H1 (cell line): ENCODE measurements around the gene TBX15. TPM values are rescaled to one million over a fixed set of nuclear protein-coding genes. Genes with fewer than 3 reads are reported as not detected.

Source experiments
- CTCF ChIA-PET: fragments of 300-600 bp; sonication (Branson Sonifier 250); formaldehyde crosslinking; loops from one replicate; lab custom pipeline; 2021; ENCODE audit not compliant: partially characterized antibody; lab: Charles Lee
- POLR2A ChIA-PET: fragments of 300-600 bp; sonication (Branson Sonifier 250); formaldehyde crosslinking; loops from one replicate; lab custom pipeline; 2021; ENCODE audit warnings: inconsistent platforms; ENCODE audit not compliant: partially characterized antibody; lab: Charles Lee
- DNase-seq, 2 experiments: peaks; one replicate each; pipeline versions ENCODE4 v3.0.0 to v3.0.0-alpha.2; 2010 to 2022; ENCODE audit warnings: low spot score in 2 of 2, low read depth in 1 of 2, mixed read lengths in 1 of 2
- FAIRE-seq: peaks from 2 replicates; lab custom pipeline; 2011; peaks lifted over from hg19 to GRCh38; lab: Jason Lieb, UNC
- H2AFZ ChIP-seq: 2 replicates; pipeline ENCODE4 v1.8.1; 2012; ENCODE audit warnings: low read length, inconsistent platforms
- H2AK5ac ChIP-seq: 2 replicates; pipeline ENCODE4 v1.6.1; 2013; ENCODE audit warnings: low read depth, low read length
- H2BK120ac ChIP-seq: replicated peaks from 2 replicates; pipeline ENCODE3; 2013; ENCODE audit warnings: low read depth, low read length, inconsistent platforms
- H2BK12ac ChIP-seq: 2 replicates; pipeline ENCODE4 v1.6.1; 2013; ENCODE audit warnings: low read depth, low read length
- H2BK15ac ChIP-seq: 2 replicates; pipeline ENCODE4 v1.6.1; 2013; ENCODE audit warnings: low read length
- H2BK20ac ChIP-seq: 2 replicates; pipeline ENCODE4 v1.6.1; 2013; ENCODE audit warnings: low read length
- H2BK5ac ChIP-seq: 2 replicates; pipeline ENCODE4 v1.6.1; 2013; ENCODE audit warnings: low read depth, low read length
- H3K14ac ChIP-seq: 2 replicates; pipeline ENCODE4 v1.6.1; 2013; ENCODE audit warnings: inconsistent platforms; ENCODE audit not compliant: insufficient read length
- H3K18ac ChIP-seq: 2 replicates; pipeline ENCODE4 v1.6.1; 2013; ENCODE audit warnings: low read length; ENCODE audit errors: extremely low read depth
- H3K23ac ChIP-seq: 2 replicates; pipeline ENCODE4 v1.6.1; 2013; ENCODE audit warnings: inconsistent platforms; ENCODE audit not compliant: insufficient read length
- H3K23me2 ChIP-seq: 2 replicates; pipeline ENCODE4 v1.6.1; 2013; ENCODE audit warnings: low read depth, low read length
- H3K27ac ChIP-seq: 2 replicates; pipeline ENCODE4 v1.6.1; 2011; ENCODE audit warnings: low read depth, low read length, inconsistent platforms
- H3K27me3 ChIP-seq, 4 experiments: replicated peaks in 1 of 4; 1 replicate in 1 of 4; 2 replicates in 3 of 4; pipeline versions ENCODE4 v1.6.1 to v1.8.1; 2011 to 2013; ENCODE audit warnings: low read length in 3 of 4, mild to moderate bottlenecking in 3 of 4, inconsistent platforms in 2 of 4, mixed read lengths in 2 of 4, moderate library complexity in 1 of 4; ENCODE audit not compliant: control insufficient read depth in 3 of 4, insufficient read depth in 3 of 4; ENCODE audit errors: extremely low read depth in 1 of 4
- H3K36me3 ChIP-seq, 4 experiments: 2 replicates each; pipeline versions ENCODE4 v1.6.1 to v1.8.1; 2011 to 2013; ENCODE audit warnings: mild to moderate bottlenecking in 4 of 4, low read length in 3 of 4, moderate library complexity in 2 of 4, control low read depth in 1 of 4, inconsistent platforms in 1 of 4; ENCODE audit not compliant: insufficient read depth in 4 of 4, control insufficient read depth in 2 of 4
- H3K4ac ChIP-seq: replicated peaks from 2 replicates; pipeline ENCODE3; 2013; ENCODE audit warnings: low read length, low read depth, mixed read lengths, inconsistent platforms; ENCODE audit not compliant: insufficient read length
- H3K4me1 ChIP-seq, 4 experiments: replicated peaks in 1 of 4; 1 replicate in 1 of 4; 2 replicates in 3 of 4; pipeline versions ENCODE4 v1.6.1 to v1.8.1; 2011 to 2013; ENCODE audit warnings: low read length in 3 of 4, inconsistent platforms in 2 of 4, mixed read lengths in 1 of 4; ENCODE audit not compliant: insufficient read depth in 4 of 4, control insufficient read depth in 3 of 4
- H3K4me2 ChIP-seq, 2 experiments: 2 replicates each; pipeline versions ENCODE4 v1.6.1 to v1.8.1; 2011 to 2013; ENCODE audit warnings: low read depth in 2 of 2, low read length in 2 of 2, control low read depth in 1 of 2, inconsistent platforms in 1 of 2, mild to moderate bottlenecking in 1 of 2; ENCODE audit not compliant: insufficient read depth in 1 of 2
- H3K4me3 ChIP-seq, 4 experiments: fragments of 200-600, 300-600 bp in 1 of 4; sonication (generic), shearing (Covaris generic), sonication (Bioruptor Twin) in 1 of 4; 2 replicates each; pipeline versions ENCODE4 v1.5.1 to v1.8.1; 2011 to 2016; ENCODE audit warnings: low read length in 4 of 4, low read depth in 3 of 4, control low read depth in 2 of 4, inconsistent platforms in 2 of 4, mild to moderate bottlenecking in 2 of 4, mixed read lengths in 1 of 4, moderate library complexity in 1 of 4; ENCODE audit not compliant: insufficient read depth in 2 of 4; ENCODE audit errors: extremely low read depth in 1 of 4
- H3K56ac ChIP-seq: replicated peaks from 2 replicates; pipeline ENCODE3; 2013; ENCODE audit warnings: low read depth, mild to moderate bottlenecking, mixed read lengths, low read length, inconsistent platforms; ENCODE audit not compliant: insufficient read length
- H3K79me1 ChIP-seq: 2 replicates; pipeline ENCODE4 v1.6.1; 2013; ENCODE audit warnings: low read depth, low read length, control low read depth
- H3K79me2 ChIP-seq, 2 experiments: 2 replicates each; pipeline versions ENCODE4 v1.6.1 to v1.8.1; 2012 to 2013; ENCODE audit warnings: low read length in 2 of 2, mild to moderate bottlenecking in 2 of 2, inconsistent platforms in 1 of 2; ENCODE audit not compliant: insufficient read depth in 2 of 2, control insufficient read depth in 1 of 2
- H3K9ac ChIP-seq, 4 experiments: replicated peaks in 1 of 4; 1 replicate in 1 of 4; 2 replicates in 3 of 4; pipeline versions ENCODE4 v1.6.1 to v1.8.1; 2011 to 2013; ENCODE audit warnings: low read depth in 3 of 4, low read length in 3 of 4, control low read depth in 2 of 4, mild to moderate bottlenecking in 2 of 4, moderate library complexity in 2 of 4, inconsistent platforms in 1 of 4; ENCODE audit errors: extremely low read depth in 1 of 4
- H3K9me3 ChIP-seq, 2 experiments: 2 replicates each; pipeline versions ENCODE4 v1.6.1 to v1.8.1; 2012 to 2013; ENCODE audit warnings: mild to moderate bottlenecking in 2 of 2, moderate library complexity in 2 of 2, control low read depth in 1 of 2, inconsistent platforms in 1 of 2, low read depth in 1 of 2, low read length in 1 of 2, mixed read lengths in 1 of 2; ENCODE audit not compliant: insufficient read depth in 2 of 2
- H4K20me1 ChIP-seq, 2 experiments: replicated peaks in 1 of 2; 2 replicates each; pipeline versions ENCODE3 to v1.8.1; 2011 to 2013; ENCODE audit warnings: inconsistent platforms in 2 of 2, low read length in 2 of 2, mild to moderate bottlenecking in 1 of 2; ENCODE audit not compliant: insufficient read depth in 2 of 2, control insufficient read depth in 1 of 2
- H4K5ac ChIP-seq: 2 replicates; pipeline ENCODE4 v1.6.1; 2013; ENCODE audit warnings: low read length, low read depth, mixed read lengths, inconsistent platforms; ENCODE audit not compliant: insufficient read length
- H4K8ac ChIP-seq: 2 replicates; pipeline ENCODE4 v1.8.0; 2013; ENCODE audit warnings: mild to moderate bottlenecking, moderate library complexity, low read length, inconsistent platforms; ENCODE audit not compliant: insufficient read depth; ENCODE audit errors: extremely low read depth
- H4K91ac ChIP-seq: replicated peaks from 2 replicates; pipeline ENCODE3; 2013; ENCODE audit warnings: low read length, mixed read lengths, inconsistent platforms; ENCODE audit not compliant: insufficient read length
- BACH1 ChIP-seq: IDR thresholded peaks from 2 replicates; pipeline ENCODE4 v1.6.1; 2012; ENCODE audit warnings: low read length, improper control_type of control experiment
- CTCF ChIP-seq, 3 experiments: IDR thresholded peaks; 1 replicate in 2 of 3; 2 replicates in 1 of 3; pipeline versions ENCODE4 v1.5.1 to v1.6.1; 2011; ENCODE audit warnings: low read length in 3 of 3, mild to moderate bottlenecking in 3 of 3, inconsistent platforms in 2 of 3, low read depth in 1 of 3, moderate library complexity in 1 of 3; ENCODE audit not compliant: insufficient read depth in 1 of 3; ENCODE audit errors: control extremely low read depth in 1 of 3
- EZH2 ChIP-seq: fragments of 200-600 bp; sonication (generic); IDR thresholded peaks from 2 replicates; pipeline ENCODE4 v1.7.1; 2012; ENCODE audit warnings: low read depth, mild to moderate bottlenecking, moderate library complexity, low read length, inconsistent platforms; ENCODE audit not compliant: severe bottlenecking
- NANOG ChIP-seq: IDR thresholded peaks from 2 replicates; pipeline ENCODE4 v1.6.1; 2011; ENCODE audit warnings: low read length, low read depth, mild to moderate bottlenecking, inconsistent platforms; ENCODE audit not compliant: insufficient read depth, poor library complexity, severe bottlenecking
- POLR2AphosphoS5 ChIP-seq: IDR thresholded peaks from 2 replicates; pipeline ENCODE4 v1.6.1; 2011; ENCODE audit warnings: low read depth, low read length
- RAD21 ChIP-seq, 2 experiments: IDR thresholded peaks in 1 of 2; conservative IDR thresholded peaks in 1 of 2; 2 replicates each; pipeline ENCODE4 v1.6.1; 2011; ENCODE audit warnings: low read depth in 2 of 2, low read length in 2 of 2, improper control_type of control experiment in 1 of 2, inconsistent platforms in 1 of 2, mild to moderate bottlenecking in 1 of 2, moderate library complexity in 1 of 2
- SIN3A ChIP-seq, 2 experiments: IDR thresholded peaks in 1 of 2; conservative IDR thresholded peaks in 1 of 2; 2 replicates each; pipeline ENCODE4 v1.6.1; 2011 to 2012; ENCODE audit warnings: low read length in 2 of 2, improper control_type of control experiment in 1 of 2, low read depth in 1 of 2, mild to moderate bottlenecking in 1 of 2
- SRF ChIP-seq: IDR thresholded peaks from 2 replicates; pipeline ENCODE4 v1.6.1; 2011; ENCODE audit warnings: mild to moderate bottlenecking, low read depth, low read length, moderate library complexity
- SUZ12 ChIP-seq: fragments of 200-600 bp; sonication (generic); IDR thresholded peaks from 2 replicates; pipeline ENCODE4 v1.6.1; 2012; ENCODE audit warnings: mild to moderate bottlenecking, inconsistent platforms, low read length, moderate library complexity, mixed read lengths
- WGBS, 2 experiments: shearing (Covaris generic) in 1 of 2; methylation state at CpG; one replicate each; pipeline versions ENCODE4 v1.1.6 to v1.1.7; 2013 to 2015; ENCODE audit warnings: low lambda C conversion rate in 2 of 2, mixed read lengths in 2 of 2, inconsistent platforms in 1 of 2, low coverage in 1 of 2, missing lambda C conversion rate in 1 of 2; ENCODE audit not compliant: insufficient replicate concordance in 2 of 2, insufficient coverage in 1 of 2, insufficient read length in 1 of 2; ENCODE audit errors: extremely low coverage in 1 of 2, missing lambda C conversion rate in 1 of 2; 5-methylcytosine and 5-hydroxymethylcytosine counted together
- polyA plus RNA-seq, 7 experiments: library from polyadenylated mRNA; depleted of rRNA in 3 of 7; stranded (reverse) in 5 of 7; unstranded in 2 of 7; fragments of >200 nt in 5 of 7; fragments of 200-250 nt in 2 of 7; gene quantifications; 1 replicate in 5 of 7; 2 replicates in 1 of 7; 4 replicates in 1 of 7; pipeline versions ENCODE4 v1.2.1 to v1.2.3, GENCODE V29; 2011 to 2013; ENCODE audit warnings: missing spikeins in 2 of 7, mixed read lengths in 2 of 7
- total RNA-seq: library from RNA; stranded (reverse); fragmentation: NEBNext Ultra II Directional; extraction: Animal tissue kit (Norgen Biotek cat#: 25700); gene quantifications from 2 replicates; pipeline ENCODE4 v1.2.1, GENCODE V29; 2021

The TBX15 gene
- total and polyA plus RNA-seq, 2 of the 8 experiments (the other 6 are each of a cell fraction or from before 2014, with no cell fraction given) = 0.14 to 0.24 TPM

- Histone ChIP-seq H3K27me3 (peaks cover 93 to 100% (median 100%) of the 10 kb centered on the region in 4 experiments), H2BK15ac (peak overlapping the region; percentile 24; the same call in 1 of the 2 replicates), H3K79me2 (no peaks in the 10 kb centered on the region), H2BK5ac (no peak overlapping the region), H4K20me1 (peaks cover 4 to 14% of the 10 kb centered on the region in 2 experiments), H3K36me3 (no peaks in the 10 kb centered on the region), H2BK12ac (no peak overlapping the region), H3K23ac (no peak overlapping the region), H3K4me1 (peaks cover 13 to 38% (median 18%) of the 10 kb centered on the region in 4 experiments), H3K56ac (no peak overlapping the region), H3K79me1 (no peaks in the 10 kb centered on the region), H2BK120ac (no peak overlapping the region), H3K14ac (no peak overlapping the region), H3K9me3 (no peaks in the 10 kb centered on the region), H3K27ac (no peak overlapping the region), H4K8ac (no peak overlapping the region), H3K4ac (no peak overlapping the region), H3K18ac (no peak overlapping the region), H2AFZ (no peak overlapping the region), H2BK20ac (no peak overlapping the region), H3K4me3 (peak overlapping the region in 2 of 4 experiments; percentile 5 to 51; a peak in 2 of 8 replicates), H3K23me2 (no peaks in the 10 kb centered on the region; the same call in 1 of the 2 replicates), H3K9ac (no peak overlapping the region), H4K5ac (no peak overlapping the region), H2AK5ac (no peak overlapping the region), H3K4me2 (peak overlapping the region; percentile 62 to 67), H4K91ac (no peak overlapping the region)
- CTCF ChIA-PET = interaction anchor here (1.1 to 3.4 kb wide), 7 partner anchors 9 to 848 kb away, joined by 3 to 35 read pairs (median 5); no protein-coding TSS in a partner anchor
- 20% methylated on average over 9 of the region's 9 CpGs; no CpG with 5 or more reads in 1 of the 2 experiments for WGBS, 2 experiments
- POLR2A ChIA-PET = interaction anchor here (0.9 to 1.5 kb wide), 4 partner anchors 9 to 147 kb away, joined by 3 to 4 read pairs (median 3); partner anchors contain the start of gene WARS2
- FAIRE-seq (peak; percentile 58), DNase-seq (no peak)
- TF ChIP-seq NANOG = no peak
- TF ChIP-seq SUZ12 = peak; percentile 91; the same call in 1 of the 2 replicates
- peak; percentile 51 to 53 for TF ChIP-seq RAD21 (IDR thresholded peaks at IDR 0.05 in 1 of 2, conservative IDR thresholded peaks at IDR 0.05 in 1 of 2; ENCODE audit: low read depth in 2 of 2, low read length in 2 of 2)
- TF ChIP-seq SIN3A (conservative IDR thresholded peaks at IDR 0.05 in 1 of 2, IDR thresholded peaks at IDR 0.05 in 1 of 2; ENCODE audit: low read depth in 1 of 2, low read length in 2 of 2) = no peak
- no peak for TF ChIP-seq BACH1
- peak; percentile 75 for TF ChIP-seq EZH2
- TF ChIP-seq CTCF (IDR thresholded peaks at IDR 0.05; ENCODE audit: control extremely low read depth in 1 of 3, insufficient read depth in 1 of 3, low read depth in 1 of 3, low read length in 3 of 3) = peak in 2 of 3 experiments; percentile 40 to 47; a peak in 2 of 4 replicates
- TF ChIP-seq POLR2AphosphoS5 = no peak
- TF ChIP-seq SRF = no peak
Observed at GRCh38 chr1:118993700-118994026, 5.5 kb upstream of the TBX15 start.
